Activated T-cell treated with anti-CD3 and anti-CD28 coated beads for 48 hours (primary cell): Measurements from ENCODE around the gene USP30.

Experiments
- DNase-seq: peaks from one replicate; pipeline ENCODE4 v3.0.0-alpha.2; 2020; ENCODE audit warnings: low read depth

Gene USP30

GRCh38 chr12:109126784-109127183, 74.4 kb downstream of the USP30 start:
- DNase-seq: no peak

GRCh38 chr12:109127533-109128242, 75.3 kb downstream of the USP30 start:
- no peak for DNase-seq

GRCh38 chr12:109130297-109131153, 78.1 kb downstream of the USP30 start:
- DNase-seq: no peak

GRCh38 chr12:109131154-109132050, 79.0 kb downstream of the USP30 start:
- DNase-seq: no peak

GRCh38 chr12:109134186-109134917, 82.0 kb downstream of the USP30 start:
- DNase-seq: no peak

GRCh38 chr12:109137055-109137454, 84.7 kb downstream of the USP30 start:
- DNase-seq: no peak
